HFFc6 (cell line): ENCODE data around the gene AMBN. TPM values are rescaled to one million over a fixed set of nuclear protein-coding genes. Genes with fewer than 3 reads are reported as not detected.

Experiments used
- DNase-seq: peaks from one replicate; pipeline ENCODE4 v3.0.0-alpha.2; 2018
- H3K27ac Mint-ChIP-seq: 2 replicates; pipeline ENCODE4 v1.8.0; 2020; ENCODE audit warnings: mild to moderate bottlenecking, mixed read lengths
- H3K27me3 Mint-ChIP-seq: 2 replicates; pipeline ENCODE4 v1.8.0; 2021; ENCODE audit warnings: mild to moderate bottlenecking, moderate library complexity, mixed read lengths; ENCODE audit not compliant: insufficient read depth
- H3K36me3 Mint-ChIP-seq: 2 replicates; pipeline ENCODE4 v1.8.0; 2021; ENCODE audit warnings: low read depth, mixed read lengths
- H3K4me1 Mint-ChIP-seq: 2 replicates; pipeline ENCODE4 v1.8.0; 2020; ENCODE audit warnings: low read depth, mixed read lengths
- H3K4me3 Mint-ChIP-seq: 2 replicates; pipeline ENCODE4 v1.8.0; 2020; ENCODE audit warnings: mild to moderate bottlenecking, moderate library complexity, mixed read lengths
- H3K9me3 Mint-ChIP-seq: 2 replicates; pipeline ENCODE4 v1.8.0; 2020; ENCODE audit warnings: mild to moderate bottlenecking, mixed read lengths
- CTCF ChIP-seq: fragments of 200-600 bp; sonication (generic); IDR thresholded peaks from 2 replicates; pipeline ENCODE4 v1.5.0; 2021; ENCODE audit warnings: antibody characterized with exemption, mild to moderate bottlenecking
- total RNA-seq, 6 experiments: library from RNA; stranded (reverse); fragmentation: NEBNext Ultra II Directional; extraction: Animal tissue kit (Norgen Biotek cat#: 25700); gene quantifications; 2 replicates in 1 of 6; 3 replicates in 5 of 6; pipeline ENCODE4 v1.2.3, GENCODE V29; 2021

AMBN gene
- total RNA-seq, 6 experiments from 2014 or later: not detected

GRCh38 chr4:70559924-70560323, 32.1 kb upstream of the AMBN start:
- Mint-ChIP-seq H3K4me1 (peaks cover 16% of the 10 kb centered on the region; the same call in 1 of the 2 replicates), H3K36me3 (no peaks in the 10 kb centered on the region), H3K27me3 (peaks cover 7% of the 10 kb centered on the region), H3K27ac (no peak overlapping the region), H3K9me3 (no peaks in the 10 kb centered on the region), H3K4me3 (no peak overlapping the region)
- TF ChIP-seq CTCF: no peak
- no peak for DNase-seq

- H3K9me3 Mint-ChIP-seq: no peaks in the 10 kb centered on the region
- TF ChIP-seq CTCF: no peak
- H3K27ac Mint-ChIP-seq: no peak overlapping the region
- no peaks in the 10 kb centered on the region for H3K36me3 Mint-ChIP-seq
- DNase-seq: no peak
- peaks cover 7% of the 10 kb centered on the region for H3K27me3 Mint-ChIP-seq
- no peak overlapping the region for H3K4me3 Mint-ChIP-seq
- no peaks in the 10 kb centered on the region for H3K4me1 Mint-ChIP-seq
Measured at GRCh38 chr4:70564033-70564432, 28.0 kb upstream of the AMBN start.

GRCh38 chr4:70570796-70571195, 21.3 kb upstream of the AMBN start:
- no peak for DNase-seq
- Mint-ChIP-seq H3K4me1 (no peaks in the 10 kb centered on the region), H3K36me3 (no peaks in the 10 kb centered on the region), H3K9me3 (no peaks in the 10 kb centered on the region; the same call in 1 of the 2 replicates), H3K4me3 (no peak overlapping the region), H3K27ac (no peak overlapping the region), H3K27me3 (peaks cover 3% of the 10 kb centered on the region)
- no peak for TF ChIP-seq CTCF

- H3K4me1 Mint-ChIP-seq: no peaks in the 10 kb centered on the region
- no peak overlapping the region for H3K4me3 Mint-ChIP-seq
- DNase-seq: no peak
- no peak for TF ChIP-seq CTCF
- H3K27ac Mint-ChIP-seq: no peak overlapping the region
- no peaks in the 10 kb centered on the region; the same call in 1 of the 2 replicates for H3K9me3 Mint-ChIP-seq
- H3K27me3 Mint-ChIP-seq: peaks cover 3% of the 10 kb centered on the region
- no peaks in the 10 kb centered on the region for H3K36me3 Mint-ChIP-seq
Measured at GRCh38 chr4:70571772-70572171, 20.3 kb upstream of the AMBN start.

GRCh38 chr4:70575964-70576363, 16.1 kb upstream of the AMBN start:
- Mint-ChIP-seq H3K4me3 (no peak overlapping the region), H3K4me1 (no peaks in the 10 kb centered on the region), H3K36me3 (no peaks in the 10 kb centered on the region), H3K27me3 (peaks cover 4% of the 10 kb centered on the region), H3K27ac (no peak overlapping the region), H3K9me3 (no peaks in the 10 kb centered on the region)
- no peak for DNase-seq
- no peak for TF ChIP-seq CTCF
